Activated T-cell treated with anti-CD3 and anti-CD28 coated beads, Interleukin-2, amount 50 U/mL, for 48 hours (primary cell): ENCODE results near the gene CTTN.

Source experiments
- DNase-seq, 2 experiments: peaks; one replicate each; pipeline ENCODE4 v3.0.0-alpha.2; 2020

The CTTN gene

DNA sequence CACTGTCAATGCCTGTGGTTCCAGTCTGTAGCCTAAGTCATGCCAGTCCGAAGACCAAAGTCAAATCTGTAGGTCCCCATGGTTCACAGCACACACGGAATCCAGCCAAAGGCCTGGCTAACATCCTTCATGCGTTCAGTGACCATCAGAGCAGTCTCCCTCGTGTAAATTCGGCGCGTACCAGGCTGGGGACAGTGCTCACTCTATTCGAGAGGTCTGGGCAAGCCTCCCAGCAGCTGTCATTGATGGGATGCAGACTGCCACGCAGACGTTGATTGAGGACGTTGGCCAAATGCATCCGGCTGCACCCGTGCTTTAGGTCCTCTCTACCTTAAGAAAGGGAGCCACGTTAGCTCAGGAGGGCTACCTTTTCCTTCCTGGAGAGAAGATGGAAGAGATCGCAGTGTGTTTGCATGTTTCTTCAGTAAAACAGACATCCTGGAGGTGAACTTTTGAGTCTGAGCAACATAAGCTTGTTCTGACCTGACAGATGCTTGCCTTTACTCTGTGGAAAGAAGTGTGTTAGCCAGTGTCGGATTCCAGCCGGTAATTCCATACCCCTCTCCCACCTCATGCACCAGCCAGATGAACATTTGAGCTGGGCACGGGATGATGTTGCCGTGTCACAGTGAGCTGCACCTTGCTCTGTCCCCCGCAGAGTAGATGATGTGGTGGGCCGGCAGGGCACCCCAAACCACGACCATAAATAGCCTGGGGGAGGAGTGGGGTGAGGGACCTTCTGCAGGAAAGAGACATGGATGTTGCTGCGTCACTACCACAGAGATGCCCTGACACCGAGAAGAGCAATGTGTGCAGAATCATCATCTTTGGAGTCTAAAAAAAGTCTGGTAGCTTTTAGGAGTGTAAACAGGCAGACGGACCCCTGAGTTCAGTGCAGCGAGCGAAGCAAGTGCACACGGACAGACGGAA, 12.2 kb downstream of the CTTN start:
- DNase-seq: no peak

DNA sequence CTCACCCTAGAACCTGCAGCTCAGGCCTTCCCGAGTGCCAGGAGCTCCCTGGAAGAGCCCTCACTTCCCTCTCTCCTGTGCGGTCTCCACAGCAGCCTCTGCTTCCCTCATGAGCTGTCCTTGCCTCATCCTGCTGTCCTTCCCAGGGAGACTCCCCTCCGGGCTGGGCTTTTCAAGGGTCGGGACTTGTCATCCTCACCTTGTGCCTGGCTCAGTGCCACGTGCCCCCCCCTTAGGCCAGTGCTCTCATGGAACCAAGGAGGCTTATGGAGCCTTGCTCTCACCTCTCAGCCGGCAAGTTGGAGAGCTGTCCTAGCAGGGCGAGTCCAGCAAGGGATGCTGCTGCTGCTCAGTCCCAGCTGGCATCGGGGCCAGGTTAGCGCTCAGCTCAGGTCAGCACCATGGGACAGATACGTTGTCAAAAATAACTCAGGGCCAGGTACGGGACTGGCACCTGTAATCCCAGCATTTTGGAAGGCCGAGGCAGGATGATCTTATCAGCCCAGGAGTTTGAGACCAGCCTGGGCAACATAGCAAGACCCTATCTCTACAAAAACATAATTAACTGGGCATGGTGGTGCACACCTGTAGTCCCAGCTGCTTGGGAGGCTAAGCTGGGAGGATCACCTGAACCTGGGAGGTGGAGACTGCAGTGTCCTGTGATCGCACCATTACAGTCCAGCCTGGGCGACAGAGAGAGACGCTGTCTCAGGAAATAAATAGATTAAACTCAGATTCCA, 13.6 kb downstream of the CTTN start:
- no peak for DNase-seq

DNA sequence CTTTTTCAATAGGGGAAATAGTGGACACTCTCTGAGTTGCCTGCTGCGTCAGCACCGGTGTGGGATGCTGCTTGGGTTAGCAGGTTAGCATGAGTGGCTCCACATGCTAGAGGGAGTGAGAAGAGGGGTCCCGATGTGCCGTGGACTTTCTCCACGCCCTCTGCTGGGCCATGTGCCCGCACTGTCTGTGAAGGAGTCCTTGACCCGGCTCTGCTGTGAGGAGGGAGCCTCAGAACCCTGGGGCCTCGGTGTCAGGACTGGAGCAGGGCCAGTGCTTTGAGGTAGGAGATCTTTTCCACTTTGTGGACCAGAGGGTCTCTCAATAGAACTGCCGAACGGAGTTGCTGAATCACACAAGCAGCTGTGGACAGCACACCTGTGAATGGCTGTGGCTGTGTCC, 14.8 kb downstream of the CTTN start:
- no peak for DNase-seq

DNA sequence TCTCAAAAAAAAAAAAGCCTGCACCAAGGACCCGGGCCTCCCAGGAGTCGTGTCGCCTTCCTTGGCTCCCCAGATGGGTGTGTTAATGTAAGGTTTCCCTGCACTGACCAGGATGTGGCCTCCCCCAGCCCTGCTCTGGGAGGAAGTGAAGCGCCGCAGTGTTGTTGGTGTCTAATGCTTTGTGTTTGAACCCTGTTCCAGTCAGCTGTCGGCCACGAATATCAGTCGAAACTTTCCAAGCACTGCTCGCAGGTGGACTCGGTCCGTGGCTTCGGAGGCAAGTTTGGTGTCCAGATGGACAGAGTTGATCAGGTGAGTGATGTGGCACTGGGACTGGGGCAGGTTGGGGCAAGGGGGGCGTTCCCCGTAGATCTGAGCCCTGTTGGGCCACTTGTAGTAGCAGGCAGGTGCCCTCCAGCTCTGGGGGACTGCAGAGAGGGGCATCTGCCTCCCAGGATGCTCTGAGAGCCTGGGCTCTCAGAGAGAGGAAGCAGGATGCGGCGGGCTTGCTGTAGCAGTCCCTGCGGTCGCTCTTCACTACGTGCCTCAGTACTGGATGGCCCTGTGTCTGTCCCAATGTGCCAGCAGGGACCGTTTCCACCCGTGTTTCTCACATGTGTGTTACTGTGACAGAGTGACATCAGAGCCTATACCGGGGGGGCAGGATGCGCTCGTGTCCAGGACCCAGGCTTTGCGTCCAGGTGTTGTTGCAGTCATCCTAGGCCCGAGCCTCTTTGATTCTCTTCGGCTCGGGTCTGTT, 16.2 kb downstream of the CTTN start:
- DNase-seq: no peak

DNA sequence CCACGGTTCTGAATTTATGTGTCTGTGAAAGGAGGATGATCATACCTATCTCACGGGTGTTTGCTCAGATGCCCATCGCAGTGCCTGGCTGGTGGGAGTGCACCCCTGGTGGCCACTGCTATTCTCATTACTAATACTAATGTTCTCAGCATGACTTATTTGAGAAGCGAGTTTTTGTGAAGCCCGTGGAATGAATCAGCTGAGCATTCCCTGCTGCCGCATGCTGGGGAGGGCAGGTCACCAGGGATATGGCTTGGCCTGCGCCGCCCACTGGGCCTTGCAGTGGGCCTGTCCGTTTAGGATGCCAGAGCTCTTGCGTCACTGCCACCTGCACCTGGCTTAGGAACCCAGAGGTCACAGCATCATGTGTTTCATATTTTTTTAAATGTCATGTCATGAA, 16.9 kb downstream of the CTTN start:
- no peak for DNase-seq

DNA sequence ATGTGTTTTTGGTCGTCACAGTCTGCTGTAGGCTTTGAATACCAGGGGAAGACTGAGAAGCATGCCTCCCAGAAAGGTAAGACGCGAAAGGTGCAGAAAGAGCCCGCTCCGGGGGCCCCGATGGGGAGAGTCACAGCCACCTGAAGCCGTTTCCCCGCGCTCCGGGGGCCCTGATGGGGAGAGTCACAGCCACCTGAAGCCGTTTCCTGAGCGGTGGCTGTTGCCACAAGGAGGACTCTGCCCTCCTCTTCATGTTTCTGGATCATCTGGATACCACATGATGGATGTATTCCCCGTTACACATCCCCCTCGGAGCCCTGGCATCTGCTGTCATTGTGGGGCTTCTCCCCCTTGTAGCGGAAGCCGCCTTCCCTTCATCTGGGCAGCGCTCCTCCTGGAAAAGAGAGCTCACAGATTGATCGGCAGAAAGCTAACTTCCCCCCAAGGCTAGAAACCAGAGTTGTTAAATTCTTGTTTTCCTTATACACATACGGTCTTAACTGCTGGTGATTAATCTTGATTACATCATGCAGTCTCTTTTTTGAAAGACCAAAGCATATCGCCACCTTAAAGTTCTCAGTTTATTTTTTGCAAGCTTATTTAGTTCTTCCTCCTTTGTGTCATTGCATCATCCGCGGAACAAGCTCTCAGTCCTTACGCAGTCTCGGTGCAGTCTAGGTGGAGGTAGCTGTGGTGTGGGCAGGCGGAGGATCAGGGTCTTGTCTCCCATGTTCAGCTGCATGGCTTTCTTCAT, 17.5 kb downstream of the CTTN start:
- DNase-seq: no peak

DNA sequence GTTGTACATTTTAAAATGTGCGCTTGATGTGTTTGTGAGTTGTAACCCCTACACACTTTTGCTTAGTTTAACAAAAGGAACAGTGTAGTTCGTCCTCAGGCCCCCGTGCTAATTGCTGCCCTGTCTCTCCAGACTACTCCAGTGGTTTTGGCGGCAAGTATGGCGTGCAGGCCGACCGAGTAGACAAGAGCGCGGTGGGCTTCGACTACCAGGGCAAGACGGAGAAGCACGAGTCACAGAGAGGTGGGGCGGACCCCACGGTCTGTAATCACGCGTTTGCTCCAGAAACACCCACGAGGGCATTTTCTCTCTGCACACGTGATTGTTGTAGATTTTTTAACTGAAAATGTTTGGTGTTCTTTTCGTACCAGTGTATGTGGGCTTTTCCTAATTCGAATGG, 18.6 kb downstream of the CTTN start:
- no peak for DNase-seq

DNA sequence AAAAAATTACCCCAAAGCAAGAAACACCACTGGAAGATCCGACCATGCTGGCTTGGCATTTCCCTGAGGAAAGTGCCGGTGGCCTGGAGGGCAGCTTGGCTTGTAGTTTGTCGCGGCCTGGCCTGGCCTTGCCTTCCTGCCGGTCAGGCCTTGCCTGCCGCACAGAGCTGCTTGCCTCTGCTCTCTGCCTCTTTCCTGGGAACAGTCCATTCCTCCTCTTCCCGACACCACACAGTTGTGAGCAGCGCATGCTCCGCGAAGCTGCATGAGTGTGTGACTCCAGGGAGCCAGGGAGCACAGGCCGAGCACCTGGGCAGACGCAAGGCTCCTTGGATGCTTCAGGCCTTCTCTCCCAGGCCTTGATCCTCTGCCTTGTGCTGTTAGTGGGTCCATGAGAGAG, 19.8 kb downstream of the CTTN start:
- DNase-seq: no peak

DNA sequence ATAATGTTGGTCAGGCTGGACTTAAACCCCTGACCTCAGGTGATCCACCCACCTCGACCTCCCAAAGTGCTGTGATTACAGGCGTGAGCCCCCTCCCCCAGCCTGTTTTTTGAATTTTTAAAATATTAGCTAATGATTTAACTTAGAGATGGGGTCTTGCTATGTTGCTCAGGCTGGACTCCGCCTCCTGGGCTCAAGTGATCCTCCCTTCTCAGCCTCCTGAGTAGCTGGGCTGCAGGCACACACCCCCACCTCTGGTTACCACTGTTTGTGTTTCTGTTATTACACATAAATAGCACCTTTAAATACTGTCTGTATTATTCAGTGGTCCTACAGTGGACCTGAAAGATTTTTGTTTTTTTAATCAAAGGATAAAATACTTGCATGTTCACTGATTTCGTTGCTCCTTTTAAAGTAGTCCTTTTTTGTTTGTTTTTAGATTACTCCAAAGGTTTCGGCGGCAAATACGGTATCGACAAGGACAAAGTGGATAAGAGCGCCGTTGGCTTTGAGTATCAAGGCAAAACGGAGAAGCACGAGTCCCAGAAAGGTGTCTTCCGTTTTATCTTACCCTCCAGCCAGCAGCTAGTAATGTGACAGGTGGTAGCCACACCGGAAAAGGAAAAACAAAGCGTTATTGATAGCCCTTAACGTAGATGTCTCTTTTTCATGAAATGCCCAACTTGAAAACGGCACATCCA, 21.1 kb downstream of the CTTN start:
- DNase-seq: no peak

DNA sequence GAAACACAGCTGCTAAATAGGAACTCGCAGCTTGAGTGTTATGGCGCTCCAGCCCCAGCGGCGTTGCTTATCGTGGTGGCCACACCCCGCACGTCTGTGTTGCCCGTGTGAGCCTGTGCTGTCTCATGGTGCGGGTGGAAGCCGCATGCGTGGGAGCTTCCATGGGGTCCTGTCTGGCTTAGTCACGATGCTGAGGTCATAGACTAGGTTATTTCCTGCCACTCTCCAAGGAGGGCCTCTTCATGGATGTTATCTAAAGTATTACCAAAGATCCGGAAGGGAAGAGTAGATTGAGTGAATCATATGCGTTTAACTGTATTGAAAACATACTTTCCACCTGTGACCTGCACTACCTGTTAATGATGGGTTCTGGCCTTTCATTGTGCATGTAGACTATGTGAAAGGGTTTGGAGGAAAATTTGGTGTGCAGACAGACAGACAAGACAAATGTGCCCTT, 21.7 kb downstream of the CTTN start:
- no peak for DNase-seq

DNA sequence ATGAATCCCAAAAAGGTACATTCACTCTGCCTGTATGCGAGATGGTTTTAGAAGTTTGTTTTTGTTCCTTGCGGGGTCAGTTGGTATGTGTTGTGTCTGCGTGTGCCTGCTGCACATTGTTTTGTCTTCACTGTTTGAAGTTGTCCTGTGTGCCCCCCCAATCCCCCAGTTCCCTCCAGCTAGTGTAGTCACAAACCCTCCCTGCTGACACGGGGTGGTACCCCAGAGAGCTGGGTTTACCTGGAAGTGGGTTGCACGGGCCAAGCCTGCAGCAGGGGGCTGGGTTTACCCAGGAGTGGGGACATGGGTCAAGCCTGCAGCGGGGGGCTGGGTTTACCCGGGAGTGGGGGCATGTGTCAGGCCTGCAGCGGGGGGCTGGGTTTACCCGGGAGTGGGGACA, 22.2 kb downstream of the CTTN start:
- DNase-seq: no peak

DNA sequence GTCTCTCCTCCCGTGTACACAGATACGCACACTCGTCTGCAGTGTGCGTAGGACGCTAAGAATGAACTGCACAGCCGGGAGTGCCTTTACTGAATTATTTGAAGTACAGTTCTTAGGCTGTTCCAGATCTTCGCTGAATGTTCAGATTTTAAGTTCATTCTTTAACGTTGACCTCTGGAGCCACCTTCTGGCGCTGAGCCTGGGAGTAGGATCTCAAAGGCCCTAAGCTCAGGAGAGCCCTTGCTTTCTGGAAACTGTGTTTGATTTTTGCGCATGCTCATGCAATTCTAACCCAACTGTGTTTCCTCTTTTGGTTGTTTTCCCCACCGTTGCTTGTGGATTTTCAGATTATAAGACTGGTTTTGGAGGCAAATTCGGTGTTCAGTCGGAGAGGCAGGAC, 22.8 kb downstream of the CTTN start:
- no peak for DNase-seq

DNA sequence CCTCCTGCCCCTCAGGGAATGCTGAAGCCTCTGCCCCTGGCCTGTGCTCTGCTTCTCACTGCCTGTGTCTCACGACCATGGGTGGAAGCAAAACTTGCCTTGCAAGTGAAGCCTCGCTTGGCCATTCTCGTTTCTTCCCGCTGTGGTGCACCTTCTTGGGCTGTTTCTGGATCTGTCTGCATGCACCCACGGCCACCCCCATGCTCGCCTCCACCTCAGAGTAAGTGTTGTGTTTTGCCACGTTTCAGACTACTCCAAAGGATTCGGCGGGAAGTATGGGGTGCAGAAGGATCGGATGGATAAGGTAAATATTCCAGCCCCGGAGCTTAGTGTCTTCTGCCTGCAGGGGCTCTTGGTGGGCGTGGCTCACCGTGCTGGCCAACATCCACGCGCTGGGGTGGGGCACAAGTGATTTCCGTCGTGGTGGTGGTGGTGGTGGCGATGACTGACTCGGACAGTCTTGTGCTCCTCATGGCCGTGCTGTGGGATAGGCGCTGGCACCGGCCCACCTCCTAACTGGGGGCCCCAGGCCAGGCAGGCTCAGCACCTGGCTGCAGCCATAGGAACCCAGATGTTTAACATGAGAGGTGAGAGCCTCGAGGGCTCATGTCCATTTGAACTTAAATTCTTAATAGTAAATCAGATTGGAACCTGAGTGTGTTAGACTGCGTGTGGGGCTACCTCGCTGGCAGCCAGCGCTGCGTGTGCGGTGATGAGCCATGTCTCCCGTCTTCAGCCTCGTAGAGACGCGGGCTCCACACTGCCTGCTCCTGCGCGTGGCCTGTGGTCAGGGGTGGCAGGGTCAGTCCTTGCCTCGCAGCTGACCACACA, 24.6 kb downstream of the CTTN start:
- no peak for DNase-seq

DNA sequence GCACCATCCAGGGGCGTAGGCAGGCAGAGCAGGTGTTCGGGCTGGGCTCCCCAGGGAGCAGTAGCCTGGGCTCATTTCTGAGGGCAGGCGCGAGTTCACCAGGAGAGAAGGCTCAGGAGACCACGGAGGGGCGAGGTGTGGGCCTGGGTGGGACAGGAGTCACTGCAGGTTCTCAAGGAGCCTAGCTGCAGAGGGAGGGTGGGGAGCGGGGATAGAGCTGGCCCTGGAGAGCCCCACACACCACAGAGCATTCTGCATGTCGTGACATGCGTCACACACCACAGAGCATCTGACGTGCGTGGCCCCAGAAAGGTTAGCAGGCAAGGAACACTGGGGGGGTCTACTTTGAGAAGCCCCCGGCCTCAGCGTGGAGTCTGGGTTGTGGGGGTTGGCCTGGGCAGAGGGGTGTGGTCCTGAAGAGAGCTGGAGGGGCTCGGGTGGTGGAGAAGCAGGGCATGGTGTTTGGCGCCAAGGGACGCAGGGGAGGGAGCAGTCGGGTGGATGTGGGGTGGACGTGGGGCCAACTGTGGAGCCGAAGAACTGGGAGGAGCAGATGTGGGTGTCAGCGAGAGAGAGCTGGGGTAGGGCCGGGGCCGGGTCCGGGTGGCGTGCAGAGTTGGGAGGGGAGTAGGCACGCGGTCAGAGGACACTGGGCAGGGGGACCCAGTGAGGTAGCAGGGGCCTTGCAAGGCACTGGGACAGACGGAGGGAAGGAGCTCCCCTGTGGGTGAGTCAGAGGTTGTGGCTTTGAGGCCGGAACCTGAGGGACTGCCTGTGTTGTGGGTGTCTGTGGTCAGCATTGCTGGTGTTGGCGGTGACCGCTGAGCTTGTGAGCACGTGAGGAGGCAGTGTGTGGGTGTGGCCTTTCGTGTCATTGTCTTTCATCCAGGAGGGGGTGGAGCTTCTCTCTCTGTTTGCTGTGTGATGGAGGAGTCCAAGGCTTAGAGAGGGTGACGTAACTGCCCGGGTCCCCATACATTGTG, 25.5 kb downstream of the CTTN start:
- peak; percentile 70 to 71 for DNase-seq

DNA sequence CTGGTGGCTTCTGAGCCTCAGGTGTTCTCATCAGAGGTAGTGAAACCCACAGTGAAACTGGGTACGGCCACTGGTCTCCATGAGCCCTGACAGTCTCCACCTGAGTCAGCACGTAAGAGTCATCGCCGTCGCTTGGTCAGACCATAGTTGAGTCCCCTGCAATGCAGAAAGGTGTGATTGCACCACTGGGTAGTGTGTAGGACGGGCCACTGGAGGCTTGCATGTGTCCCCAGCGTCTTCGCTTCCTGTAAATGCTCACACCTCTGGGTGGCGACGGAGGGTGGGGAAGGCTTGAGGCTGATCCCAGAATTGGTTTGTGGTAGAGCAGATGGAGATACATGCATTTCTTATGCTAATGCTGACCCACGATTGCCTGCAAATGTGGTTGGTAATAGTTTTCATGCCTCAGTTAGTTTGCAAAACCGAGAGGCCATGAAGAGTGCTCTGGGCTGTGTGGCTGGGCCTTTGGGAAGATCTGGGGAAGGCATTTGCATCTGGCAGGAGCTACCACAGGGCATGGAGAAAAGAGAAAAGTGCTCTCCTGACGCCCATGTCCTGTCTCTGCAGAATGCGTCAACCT, 26.5 kb downstream of the CTTN start:
- no peak for DNase-seq

DNA sequence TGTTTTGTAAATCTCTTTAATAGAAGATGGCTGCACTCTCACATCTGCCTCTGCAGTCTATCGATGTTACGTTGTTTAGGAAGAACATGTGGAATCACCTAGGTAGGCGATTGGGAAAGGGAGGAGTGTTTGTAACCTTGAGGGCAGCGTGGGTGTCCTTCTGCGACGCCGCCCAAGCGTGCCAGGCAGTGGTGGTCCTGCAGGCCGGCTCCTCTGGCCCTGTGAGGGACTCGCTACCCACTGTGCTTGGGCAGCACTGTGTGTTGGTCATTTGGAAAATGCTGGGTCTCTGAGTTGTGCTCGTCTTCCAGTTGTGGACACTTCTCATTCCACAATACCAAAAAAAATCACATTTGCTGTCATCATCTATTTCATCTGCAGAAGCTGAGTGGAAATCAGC, 29.1 kb downstream of the CTTN start:
- DNase-seq: no peak

DNA sequence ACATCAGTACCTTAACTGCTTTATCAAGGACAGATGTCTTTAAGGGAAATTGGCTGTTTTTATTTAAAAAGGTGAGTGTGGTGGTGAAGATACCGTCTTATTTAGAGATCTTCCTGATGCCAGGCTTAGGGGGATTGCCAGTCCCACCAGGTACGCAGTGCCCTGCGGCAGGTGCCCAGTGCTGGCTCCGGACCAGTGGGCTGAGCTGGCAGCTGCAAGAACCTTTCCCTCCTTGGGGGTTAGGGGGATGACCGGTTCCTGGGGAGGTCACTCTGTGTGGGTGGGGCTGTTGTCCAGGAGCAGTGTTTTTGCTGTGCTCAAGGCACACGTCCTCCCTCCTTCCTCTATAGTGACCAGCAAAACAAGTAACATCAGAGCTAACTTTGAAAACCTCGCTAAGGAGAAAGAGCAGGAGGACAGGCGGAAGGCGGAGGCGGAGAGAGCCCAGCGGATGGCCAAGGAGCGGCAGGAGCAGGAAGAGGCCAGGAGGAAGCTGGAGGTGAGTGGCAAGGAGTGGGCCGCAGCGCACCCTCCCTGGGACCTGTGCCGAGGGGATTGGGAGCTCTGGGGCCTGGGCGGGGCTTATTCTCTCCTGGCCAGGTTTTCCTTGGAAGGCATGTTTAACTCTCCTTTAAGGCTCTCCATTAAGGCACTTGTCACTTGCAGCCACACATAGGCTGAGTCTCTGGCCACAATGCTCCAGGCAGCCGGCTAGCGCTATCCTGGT, 30.5 kb downstream of the CTTN start:
- DNase-seq: no peak

DNA sequence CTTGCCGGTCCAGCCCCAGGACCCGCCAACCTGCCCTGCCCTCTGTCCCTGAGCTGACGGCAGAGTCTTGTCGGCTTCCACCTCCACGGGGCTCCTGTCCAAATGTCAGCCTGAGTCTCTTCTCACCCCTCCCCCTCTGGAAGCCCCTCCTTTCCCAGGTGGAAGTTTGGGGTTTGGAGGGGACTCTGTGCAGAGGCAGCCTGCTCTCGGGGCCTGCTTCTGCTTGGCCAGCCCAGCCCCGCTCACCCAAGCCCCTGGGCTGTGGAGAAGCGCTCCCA, 31.0 kb downstream of the CTTN start:
- DNase-seq: no peak
